GM23338 (cell line): Measurements from ENCODE around the gene ITGA7. TPM values are rescaled to one million over a fixed set of nuclear protein-coding genes. Genes with fewer than 3 reads are reported as not detected.

Experiments used
- ATAC-seq: fragments of 200-7000 bp; cut with Tn5 transposase; 3 replicates; pipeline ENCODE4 v1.9.1; 2020
- DNase-seq: peaks from one replicate; pipeline ENCODE4 v3.0.0-alpha.2; 2015; ENCODE audit warnings: low spot score
- H2AFZ ChIP-seq: fragments of 200-600 bp; sonication (generic); 2 replicates; pipeline ENCODE4 v1.8.0; 2016; ENCODE audit warnings: antibody characterized with exemption, mild to moderate bottlenecking, moderate library complexity
- H3F3A ChIP-seq: fragments of 200-600 bp; sonication (generic); replicated peaks from 2 replicates; pipeline ENCODE4 v1.8.0; 2017; ENCODE audit warnings: antibody characterized with exemption, mixed run types, low read depth
- H3K27ac ChIP-seq: fragments of 200-600 bp; sonication (generic); 2 replicates; pipeline ENCODE4 v1.6.1; 2016; ENCODE audit warnings: low read depth
- H3K27me3 ChIP-seq: fragments of 200-600 bp; sonication (generic); 2 replicates; pipeline ENCODE4 v1.8.0; 2016; ENCODE audit warnings: mild to moderate bottlenecking, mixed run types, moderate library complexity; ENCODE audit not compliant: insufficient read depth
- H3K36me3 ChIP-seq: fragments of 200-600 bp; sonication (generic); 2 replicates; pipeline ENCODE4 v1.8.0; 2016; ENCODE audit warnings: mild to moderate bottlenecking; ENCODE audit not compliant: insufficient read depth
- H3K4me1 ChIP-seq: fragments of 200-600 bp; sonication (generic); 2 replicates; pipeline ENCODE4 v1.8.0; 2016; ENCODE audit warnings: mild to moderate bottlenecking, moderate library complexity; ENCODE audit not compliant: insufficient read depth
- H3K4me2 ChIP-seq: fragments of 200-600 bp; sonication (generic); 2 replicates; pipeline ENCODE4 v1.7.1; 2017; ENCODE audit warnings: mixed run types
- H3K4me3 ChIP-seq: fragments of 200-600 bp; sonication (generic); 2 replicates; pipeline ENCODE4 v1.6.1; 2016; ENCODE audit warnings: mixed run types
- H3K79me2 ChIP-seq: fragments of 200-600 bp; sonication (generic); replicated peaks from 2 replicates; pipeline ENCODE4 v1.8.0; 2017; ENCODE audit warnings: mild to moderate bottlenecking; ENCODE audit not compliant: insufficient read depth
- H3K9me2 ChIP-seq: fragments of 200-600 bp; sonication (generic); 2 replicates; pipeline ENCODE4 v1.8.0; 2017; ENCODE audit not compliant: insufficient read depth
- H4K20me1 ChIP-seq: fragments of 200-600 bp; sonication (generic); replicated peaks from 2 replicates; pipeline ENCODE4 v1.8.0; 2017; ENCODE audit warnings: mild to moderate bottlenecking; ENCODE audit not compliant: insufficient read depth
- H3K27ac Mint-ChIP-seq: 2 replicates; pipeline ENCODE4 v1.8.0; 2020; ENCODE audit warnings: inconsistent platforms, mild to moderate bottlenecking, moderate library complexity, mixed read lengths
- H3K27me3 Mint-ChIP-seq: 3 replicates; pipeline ENCODE4 v1.8.0; 2022; ENCODE audit warnings: low read depth, mild to moderate bottlenecking, moderate library complexity, mixed read lengths, inconsistent platforms; ENCODE audit not compliant: insufficient read depth, poor library complexity
- H3K36me3 Mint-ChIP-seq: 3 replicates; pipeline ENCODE4 v1.8.0; 2021; ENCODE audit warnings: low read depth, mild to moderate bottlenecking, inconsistent platforms, moderate library complexity, mixed read lengths
- H3K4me1 Mint-ChIP-seq: 3 replicates; pipeline ENCODE4 v1.8.0; 2020; ENCODE audit warnings: mild to moderate bottlenecking, inconsistent platforms, mixed read lengths
- H3K4me3 Mint-ChIP-seq: 3 replicates; pipeline ENCODE4 v1.8.0; 2021; ENCODE audit warnings: moderate library complexity, mild to moderate bottlenecking, inconsistent platforms, mixed read lengths
- H3K9me3 Mint-ChIP-seq: 3 replicates; pipeline ENCODE4 v1.8.0; 2020; ENCODE audit warnings: moderate library complexity, mild to moderate bottlenecking, inconsistent platforms, mixed read lengths
- CREB1 ChIP-seq: fragments of 250-450 bp; sonication (Bioruptor Pico); IDR thresholded peaks from 2 replicates; pipeline ENCODE4 v1.5.0; 2020; ENCODE audit warnings: low read depth, mild to moderate bottlenecking, moderate library complexity
- EZH2 ChIP-seq: fragments of 200-600 bp; sonication (generic); IDR thresholded peaks from one replicate; pipeline ENCODE4 v1.8.0; 2017; ENCODE audit warnings: antibody characterized with exemption, mild to moderate bottlenecking, low read depth; ENCODE audit not compliant: unreplicated experiment
- EZH2phosphoT487 ChIP-seq: fragments of 200-600 bp; sonication (generic); IDR thresholded peaks from one replicate; pipeline ENCODE4 v1.8.1; 2018; ENCODE audit warnings: antibody characterized with exemption; ENCODE audit not compliant: unreplicated experiment
- JUNB ChIP-seq: IDR thresholded peaks from one replicate; pipeline ENCODE4 v1.6.1; 2016; ENCODE audit warnings: antibody characterized with exemption; ENCODE audit not compliant: unreplicated experiment
- NANOG ChIP-seq: IDR thresholded peaks from 2 replicates; pipeline ENCODE4 v1.6.1; 2016; ENCODE audit warnings: antibody characterized with exemption, borderline replicate concordance
- POLR2AphosphoS5 ChIP-seq: IDR thresholded peaks from 2 replicates; pipeline ENCODE4 v1.6.1; 2016; ENCODE audit warnings: antibody characterized with exemption, low read depth
- STAT1 ChIP-seq: IDR thresholded peaks from one replicate; pipeline ENCODE4 v1.6.1; 2016; ENCODE audit warnings: antibody characterized with exemption; ENCODE audit not compliant: unreplicated experiment
- ZNF114 ChIP-seq: fragments of 250-450 bp; sonication (Bioruptor Pico); IDR thresholded peaks from 2 replicates; pipeline ENCODE4 v1.5.0; 2020; ENCODE audit warnings: mild to moderate bottlenecking, moderate library complexity
- ZNF331 ChIP-seq: fragments of 250-450 bp; sonication (Bioruptor Pico); IDR thresholded peaks from 2 replicates; pipeline ENCODE4 v1.5.0; 2020; ENCODE audit warnings: low read depth, mild to moderate bottlenecking, moderate library complexity
- polyA plus RNA-seq: library from polyadenylated mRNA; unstranded; fragments of >200 nt; fragmentation: Nextera tagmentation; extraction: Ambion mirVana; gene quantifications from 2 replicates; pipeline ENCODE4 v1.2.1, GENCODE V29; 2016
- total RNA-seq: library from RNA; depleted of rRNA; stranded (reverse); fragments of >200 nt; shearing (Covaris generic); gene quantifications from 2 replicates; pipeline ENCODE4 v1.2.3, GENCODE V29; 2014
- TF ChIP-seq, protein P1 (sequence below), 2 experiments: fragments of 200-600 bp in 1 of 2; sonication (generic) in 1 of 2; conservative IDR thresholded peaks; 2 replicates each; pipeline versions ENCODE4 v1.5.1 to v1.6.1; 2016 to 2017; ENCODE audit warnings: antibody characterized with exemption in 2 of 2, low read depth in 2 of 2, mild to moderate bottlenecking in 2 of 2, moderate library complexity in 1 of 2
- TF ChIP-seq, protein P2 (sequence below): fragments of 250-450 bp; sonication (Bioruptor Pico); IDR thresholded peaks from 2 replicates; pipeline ENCODE4 v1.5.0; 2020; ENCODE audit warnings: mild to moderate bottlenecking, moderate library complexity
- TF ChIP-seq, protein P3 (sequence below): IDR thresholded peaks from 2 replicates; pipeline ENCODE4 v1.6.1; 2016; ENCODE audit warnings: antibody characterized with exemption
- TF ChIP-seq, protein P4 (sequence below): IDR thresholded peaks from one replicate; pipeline ENCODE4 v1.6.1; 2018; ENCODE audit warnings: antibody characterized with exemption; ENCODE audit not compliant: unreplicated experiment

The ITGA7 gene
- total and polyA plus RNA-seq, 2 experiments from 2014 or later = 20.0 to 49.1 TPM

DNA sequence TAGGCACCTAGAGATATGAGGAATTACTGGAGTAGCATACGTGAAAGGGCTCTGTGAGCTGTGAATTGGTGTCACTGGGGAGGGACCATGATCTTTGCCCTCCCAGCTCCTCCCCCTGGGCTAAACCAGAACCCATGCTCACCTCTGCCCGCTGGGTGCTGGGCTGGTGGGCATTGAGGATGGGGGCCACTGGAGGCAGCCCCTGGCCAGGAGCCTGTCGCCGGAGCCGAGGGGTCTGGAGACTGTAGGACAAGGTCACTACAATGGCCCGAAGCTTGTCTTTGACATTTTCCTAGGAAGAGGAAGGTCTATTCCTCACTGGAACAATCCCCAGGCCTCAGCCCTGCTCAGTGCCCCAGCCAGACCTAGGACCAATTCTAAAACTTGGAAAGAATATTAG, 11.6 kb downstream of the ITGA7 start:
- no peaks in the 10 kb centered on the region for H3K79me2 ChIP-seq
- Mint-ChIP-seq H3K27ac (no peak overlapping the region), H3K9me3 (no peaks in the 10 kb centered on the region), H3K36me3 (peaks cover 30% of the 10 kb centered on the region), H3K27me3 (peaks cover 10% of the 10 kb centered on the region), H3K4me3 (no peak overlapping the region), H3K4me1 (peaks cover 2% of the 10 kb centered on the region; the same call in 1 of the 3 replicates)
- no peaks in the 10 kb centered on the region for H3K9me2 ChIP-seq
- H3K27me3 ChIP-seq = no peaks in the 10 kb centered on the region
- no peaks in the 10 kb centered on the region for H3F3A ChIP-seq
- no peak overlapping the region for H2AFZ ChIP-seq
- DNase-seq = no peak
- H4K20me1 ChIP-seq = no peaks in the 10 kb centered on the region
- H3K36me3 ChIP-seq = no peaks in the 10 kb centered on the region
- ATAC-seq = no peak
- no peak overlapping the region for H3K27ac ChIP-seq
- TF ChIP-seq, protein P1, sequence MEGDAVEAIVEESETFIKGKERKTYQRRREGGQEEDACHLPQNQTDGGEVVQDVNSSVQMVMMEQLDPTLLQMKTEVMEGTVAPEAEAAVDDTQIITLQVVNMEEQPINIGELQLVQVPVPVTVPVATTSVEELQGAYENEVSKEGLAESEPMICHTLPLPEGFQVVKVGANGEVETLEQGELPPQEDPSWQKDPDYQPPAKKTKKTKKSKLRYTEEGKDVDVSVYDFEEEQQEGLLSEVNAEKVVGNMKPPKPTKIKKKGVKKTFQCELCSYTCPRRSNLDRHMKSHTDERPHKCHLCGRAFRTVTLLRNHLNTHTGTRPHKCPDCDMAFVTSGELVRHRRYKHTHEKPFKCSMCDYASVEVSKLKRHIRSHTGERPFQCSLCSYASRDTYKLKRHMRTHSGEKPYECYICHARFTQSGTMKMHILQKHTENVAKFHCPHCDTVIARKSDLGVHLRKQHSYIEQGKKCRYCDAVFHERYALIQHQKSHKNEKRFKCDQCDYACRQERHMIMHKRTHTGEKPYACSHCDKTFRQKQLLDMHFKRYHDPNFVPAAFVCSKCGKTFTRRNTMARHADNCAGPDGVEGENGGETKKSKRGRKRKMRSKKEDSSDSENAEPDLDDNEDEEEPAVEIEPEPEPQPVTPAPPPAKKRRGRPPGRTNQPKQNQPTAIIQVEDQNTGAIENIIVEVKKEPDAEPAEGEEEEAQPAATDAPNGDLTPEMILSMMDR (conservative IDR thresholded peaks at IDR 0.05; ENCODE audit: low read depth in 2 of 2) = no peak
- TF ChIP-seq CREB1 (CRISPR knock-in tag) = no peak
- TF ChIP-seq JUNB = no peak
- TF ChIP-seq POLR2AphosphoS5 = no peak
- TF ChIP-seq NANOG = no peak
- TF ChIP-seq, protein P2, sequence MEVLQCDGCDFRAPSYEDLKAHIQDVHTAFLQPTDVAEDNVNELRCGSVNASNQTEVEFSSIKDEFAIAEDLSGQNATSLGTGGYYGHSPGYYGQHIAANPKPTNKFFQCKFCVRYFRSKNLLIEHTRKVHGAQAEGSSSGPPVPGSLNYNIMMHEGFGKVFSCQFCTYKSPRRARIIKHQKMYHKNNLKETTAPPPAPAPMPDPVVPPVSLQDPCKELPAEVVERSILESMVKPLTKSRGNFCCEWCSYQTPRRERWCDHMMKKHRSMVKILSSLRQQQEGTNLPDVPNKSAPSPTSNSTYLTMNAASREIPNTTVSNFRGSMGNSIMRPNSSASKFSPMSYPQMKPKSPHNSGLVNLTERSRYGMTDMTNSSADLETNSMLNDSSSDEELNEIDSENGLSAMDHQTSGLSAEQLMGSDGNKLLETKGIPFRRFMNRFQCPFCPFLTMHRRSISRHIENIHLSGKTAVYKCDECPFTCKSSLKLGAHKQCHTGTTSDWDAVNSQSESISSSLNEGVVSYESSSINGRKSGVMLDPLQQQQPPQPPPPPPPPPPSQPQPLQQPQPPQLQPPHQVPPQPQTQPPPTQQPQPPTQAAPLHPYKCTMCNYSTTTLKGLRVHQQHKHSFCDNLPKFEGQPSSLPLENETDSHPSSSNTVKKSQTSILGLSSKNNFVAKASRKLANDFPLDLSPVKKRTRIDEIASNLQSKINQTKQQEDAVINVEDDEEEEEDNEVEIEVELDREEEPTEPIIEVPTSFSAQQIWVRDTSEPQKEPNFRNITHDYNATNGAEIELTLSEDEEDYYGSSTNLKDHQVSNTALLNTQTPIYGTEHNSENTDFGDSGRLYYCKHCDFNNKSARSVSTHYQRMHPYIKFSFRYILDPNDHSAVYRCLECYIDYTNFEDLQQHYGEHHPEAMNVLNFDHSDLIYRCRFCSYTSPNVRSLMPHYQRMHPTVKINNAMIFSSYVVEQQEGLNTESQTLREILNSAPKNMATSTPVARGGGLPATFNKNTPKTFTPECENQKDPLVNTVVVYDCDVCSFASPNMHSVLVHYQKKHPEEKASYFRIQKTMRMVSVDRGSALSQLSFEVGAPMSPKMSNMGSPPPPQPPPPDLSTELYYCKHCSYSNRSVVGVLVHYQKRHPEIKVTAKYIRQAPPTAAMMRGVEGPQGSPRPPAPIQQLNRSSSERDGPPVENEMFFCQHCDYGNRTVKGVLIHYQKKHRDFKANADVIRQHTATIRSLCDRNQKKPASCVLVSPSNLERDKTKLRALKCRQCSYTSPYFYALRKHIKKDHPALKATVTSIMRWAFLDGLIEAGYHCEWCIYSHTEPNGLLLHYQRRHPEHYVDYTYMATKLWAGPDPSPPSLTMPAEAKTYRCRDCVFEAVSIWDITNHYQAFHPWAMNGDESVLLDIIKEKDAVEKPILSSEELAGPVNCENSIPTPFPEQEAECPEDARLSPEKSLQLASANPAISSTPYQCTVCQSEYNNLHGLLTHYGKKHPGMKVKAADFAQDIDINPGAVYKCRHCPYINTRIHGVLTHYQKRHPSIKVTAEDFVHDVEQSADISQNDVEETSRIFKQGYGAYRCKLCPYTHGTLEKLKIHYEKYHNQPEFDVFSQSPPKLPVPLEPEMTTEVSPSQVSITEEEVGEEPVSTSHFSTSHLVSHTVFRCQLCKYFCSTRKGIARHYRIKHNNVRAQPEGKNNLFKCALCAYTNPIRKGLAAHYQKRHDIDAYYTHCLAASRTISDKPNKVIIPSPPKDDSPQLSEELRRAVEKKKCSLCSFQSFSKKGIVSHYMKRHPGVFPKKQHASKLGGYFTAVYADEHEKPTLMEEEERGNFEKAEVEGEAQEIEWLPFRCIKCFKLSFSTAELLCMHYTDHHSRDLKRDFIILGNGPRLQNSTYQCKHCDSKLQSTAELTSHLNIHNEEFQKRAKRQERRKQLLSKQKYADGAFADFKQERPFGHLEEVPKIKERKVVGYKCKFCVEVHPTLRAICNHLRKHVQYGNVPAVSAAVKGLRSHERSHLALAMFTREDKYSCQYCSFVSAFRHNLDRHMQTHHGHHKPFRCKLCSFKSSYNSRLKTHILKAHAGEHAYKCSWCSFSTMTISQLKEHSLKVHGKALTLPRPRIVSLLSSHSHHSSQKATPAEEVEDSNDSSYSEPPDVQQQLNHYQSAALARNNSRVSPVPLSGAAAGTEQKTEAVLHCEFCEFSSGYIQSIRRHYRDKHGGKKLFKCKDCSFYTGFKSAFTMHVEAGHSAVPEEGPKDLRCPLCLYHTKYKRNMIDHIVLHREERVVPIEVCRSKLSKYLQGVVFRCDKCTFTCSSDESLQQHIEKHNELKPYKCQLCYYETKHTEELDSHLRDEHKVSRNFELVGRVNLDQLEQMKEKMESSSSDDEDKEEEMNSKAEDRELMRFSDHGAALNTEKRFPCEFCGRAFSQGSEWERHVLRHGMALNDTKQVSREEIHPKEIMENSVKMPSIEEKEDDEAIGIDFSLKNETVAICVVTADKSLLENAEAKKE (CRISPR knock-in tag) = no peak
- no peak for TF ChIP-seq STAT1
- TF ChIP-seq, protein P3, sequence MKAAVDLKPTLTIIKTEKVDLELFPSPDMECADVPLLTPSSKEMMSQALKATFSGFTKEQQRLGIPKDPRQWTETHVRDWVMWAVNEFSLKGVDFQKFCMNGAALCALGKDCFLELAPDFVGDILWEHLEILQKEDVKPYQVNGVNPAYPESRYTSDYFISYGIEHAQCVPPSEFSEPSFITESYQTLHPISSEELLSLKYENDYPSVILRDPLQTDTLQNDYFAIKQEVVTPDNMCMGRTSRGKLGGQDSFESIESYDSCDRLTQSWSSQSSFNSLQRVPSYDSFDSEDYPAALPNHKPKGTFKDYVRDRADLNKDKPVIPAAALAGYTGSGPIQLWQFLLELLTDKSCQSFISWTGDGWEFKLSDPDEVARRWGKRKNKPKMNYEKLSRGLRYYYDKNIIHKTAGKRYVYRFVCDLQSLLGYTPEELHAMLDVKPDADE = no peak
- TF ChIP-seq ZNF331 (CRISPR knock-in tag) = no peak
- no peak for TF ChIP-seq EZH2
- no peak for TF ChIP-seq EZH2phosphoT487
- TF ChIP-seq, protein P4, sequence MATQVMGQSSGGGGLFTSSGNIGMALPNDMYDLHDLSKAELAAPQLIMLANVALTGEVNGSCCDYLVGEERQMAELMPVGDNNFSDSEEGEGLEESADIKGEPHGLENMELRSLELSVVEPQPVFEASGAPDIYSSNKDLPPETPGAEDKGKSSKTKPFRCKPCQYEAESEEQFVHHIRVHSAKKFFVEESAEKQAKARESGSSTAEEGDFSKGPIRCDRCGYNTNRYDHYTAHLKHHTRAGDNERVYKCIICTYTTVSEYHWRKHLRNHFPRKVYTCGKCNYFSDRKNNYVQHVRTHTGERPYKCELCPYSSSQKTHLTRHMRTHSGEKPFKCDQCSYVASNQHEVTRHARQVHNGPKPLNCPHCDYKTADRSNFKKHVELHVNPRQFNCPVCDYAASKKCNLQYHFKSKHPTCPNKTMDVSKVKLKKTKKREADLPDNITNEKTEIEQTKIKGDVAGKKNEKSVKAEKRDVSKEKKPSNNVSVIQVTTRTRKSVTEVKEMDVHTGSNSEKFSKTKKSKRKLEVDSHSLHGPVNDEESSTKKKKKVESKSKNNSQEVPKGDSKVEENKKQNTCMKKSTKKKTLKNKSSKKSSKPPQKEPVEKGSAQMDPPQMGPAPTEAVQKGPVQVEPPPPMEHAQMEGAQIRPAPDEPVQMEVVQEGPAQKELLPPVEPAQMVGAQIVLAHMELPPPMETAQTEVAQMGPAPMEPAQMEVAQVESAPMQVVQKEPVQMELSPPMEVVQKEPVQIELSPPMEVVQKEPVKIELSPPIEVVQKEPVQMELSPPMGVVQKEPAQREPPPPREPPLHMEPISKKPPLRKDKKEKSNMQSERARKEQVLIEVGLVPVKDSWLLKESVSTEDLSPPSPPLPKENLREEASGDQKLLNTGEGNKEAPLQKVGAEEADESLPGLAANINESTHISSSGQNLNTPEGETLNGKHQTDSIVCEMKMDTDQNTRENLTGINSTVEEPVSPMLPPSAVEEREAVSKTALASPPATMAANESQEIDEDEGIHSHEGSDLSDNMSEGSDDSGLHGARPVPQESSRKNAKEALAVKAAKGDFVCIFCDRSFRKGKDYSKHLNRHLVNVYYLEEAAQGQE = no peak
- TF ChIP-seq ZNF114 (CRISPR knock-in tag) = no peak
- H3K4me3 ChIP-seq = no peak overlapping the region
- no peaks in the 10 kb centered on the region for H3K4me1 ChIP-seq
- no peak overlapping the region for H3K4me2 ChIP-seq
